H9 (cell line): Measurements from ENCODE around the gene KIAA0825. TPM values are rescaled to one million over a fixed set of nuclear protein-coding genes. Genes with fewer than 3 reads are reported as not detected.

Source experiments
- DNase-seq: peaks from one replicate; pipeline ENCODE4 v3.0.0-alpha.2; 2017
- H2AFZ ChIP-seq: one replicate; pipeline ENCODE4 v1.6.1; 2013; ENCODE audit warnings: mild to moderate bottlenecking, low read length, control low read depth, moderate library complexity
- H2AK5ac ChIP-seq: 2 replicates; pipeline ENCODE4 v1.6.1; 2013; ENCODE audit warnings: low read length, control low read depth, mixed read lengths; ENCODE audit not compliant: insufficient read length
- H2BK120ac ChIP-seq: one replicate; pipeline ENCODE4 v1.6.1; 2013; ENCODE audit warnings: low read depth, mild to moderate bottlenecking, low read length, control low read depth, inconsistent platforms; ENCODE audit not compliant: poor library complexity, severe bottlenecking
- H2BK12ac ChIP-seq: 2 replicates; pipeline ENCODE4 v1.6.1; 2013; ENCODE audit warnings: low read length, control low read depth, mixed read lengths, low read depth; ENCODE audit not compliant: insufficient read length
- H2BK15ac ChIP-seq: 2 replicates; pipeline ENCODE4 v1.6.1; 2013; ENCODE audit warnings: low read depth, low read length, control low read depth
- H2BK20ac ChIP-seq: one replicate; pipeline ENCODE4 v1.6.1; 2013; ENCODE audit warnings: low read depth, mild to moderate bottlenecking, low read length, control low read depth, inconsistent platforms; ENCODE audit not compliant: poor library complexity, severe bottlenecking
- H2BK5ac ChIP-seq: 2 replicates; pipeline ENCODE4 v1.6.1; 2013; ENCODE audit warnings: low read length, control low read depth, mixed read lengths; ENCODE audit not compliant: insufficient read length
- H3K14ac ChIP-seq: 2 replicates; pipeline ENCODE4 v1.6.1; 2013; ENCODE audit warnings: low read length, control low read depth; ENCODE audit not compliant: insufficient read depth
- H3K18ac ChIP-seq: 2 replicates; pipeline ENCODE4 v1.6.1; 2013; ENCODE audit warnings: low read depth, mild to moderate bottlenecking, mixed read lengths, low read length, control low read depth; ENCODE audit not compliant: insufficient read length
- H3K23ac ChIP-seq: 2 replicates; pipeline ENCODE4 v1.6.1; 2013; ENCODE audit warnings: low read length, control low read depth, mixed read lengths, low read depth; ENCODE audit not compliant: insufficient read length
- H3K23me2 ChIP-seq: 2 replicates; pipeline ENCODE4 v1.6.1; 2013; ENCODE audit warnings: low read depth, mild to moderate bottlenecking, mixed read lengths, low read length, control low read depth; ENCODE audit not compliant: insufficient read length, poor library complexity, severe bottlenecking
- H3K27ac ChIP-seq: 2 replicates; pipeline ENCODE4 v1.5.1; 2013; ENCODE audit warnings: low read length, control low read depth, mixed read lengths, low read depth; ENCODE audit not compliant: insufficient read length
- H3K27me3 ChIP-seq: 2 replicates; pipeline ENCODE4 v1.6.1; 2013; ENCODE audit warnings: low read length, control low read depth, inconsistent platforms; ENCODE audit not compliant: insufficient read depth
- H3K4ac ChIP-seq: 2 replicates; pipeline ENCODE4 v1.6.1; 2013; ENCODE audit warnings: low read depth, mild to moderate bottlenecking, control low read depth, inconsistent platforms, low read length, moderate library complexity
- H3K4me1 ChIP-seq: 2 replicates; pipeline ENCODE4 v1.6.1; 2013; ENCODE audit warnings: low read length, control low read depth, inconsistent platforms; ENCODE audit not compliant: insufficient read depth
- H3K4me2 ChIP-seq: 2 replicates; pipeline ENCODE4 v1.6.1; 2013; ENCODE audit warnings: low read length, control low read depth, mixed read lengths; ENCODE audit not compliant: insufficient read length, insufficient read depth
- H3K56ac ChIP-seq: 2 replicates; pipeline ENCODE4 v1.6.1; 2013; ENCODE audit warnings: low read depth, mild to moderate bottlenecking, mixed read lengths, low read length, control low read depth; ENCODE audit not compliant: insufficient read length
- H3K79me1 ChIP-seq: 2 replicates; pipeline ENCODE4 v1.6.1; 2013; ENCODE audit warnings: low read depth, mild to moderate bottlenecking, moderate library complexity, low read length, control low read depth, inconsistent platforms; ENCODE audit not compliant: insufficient read depth, poor library complexity, severe bottlenecking
- H3K79me2 ChIP-seq: 2 replicates; pipeline ENCODE4 v1.6.1; 2013; ENCODE audit warnings: low read length, control low read depth, inconsistent platforms; ENCODE audit not compliant: insufficient read depth
- H3K9ac ChIP-seq: 2 replicates; pipeline ENCODE4 v1.6.1; 2013; ENCODE audit warnings: low read length, control low read depth, mixed read lengths; ENCODE audit not compliant: insufficient read length; ENCODE audit errors: extremely low read depth
- H3K9me3 ChIP-seq: one replicate; pipeline ENCODE4 v1.6.1; 2013; ENCODE audit warnings: low read depth, low read length, inconsistent platforms; ENCODE audit not compliant: control insufficient read depth
- H3T11ph ChIP-seq: one replicate; pipeline ENCODE4 v1.6.1; 2013; ENCODE audit warnings: mild to moderate bottlenecking, low read length, control low read depth, inconsistent platforms
- H4K20me1 ChIP-seq: one replicate; pipeline ENCODE4 v1.6.1; 2013; ENCODE audit not compliant: control insufficient read depth, insufficient read length, insufficient read depth
- H4K5ac ChIP-seq: 2 replicates; pipeline ENCODE4 v1.6.1; 2013; ENCODE audit warnings: low read depth, mild to moderate bottlenecking, mixed read lengths, low read length, control low read depth; ENCODE audit not compliant: insufficient read length
- H4K8ac ChIP-seq: replicated peaks from 2 replicates; pipeline ENCODE4 v1.6.1; 2013; ENCODE audit warnings: low read length, control low read depth, mixed read lengths, low read depth; ENCODE audit not compliant: insufficient read length
- H4K91ac ChIP-seq: 2 replicates; pipeline ENCODE4 v1.6.1; 2013; ENCODE audit warnings: low read depth, mild to moderate bottlenecking, moderate library complexity, mixed read lengths, low read length, control low read depth; ENCODE audit not compliant: insufficient read length
- H3K27ac Mint-ChIP-seq, 3 experiments: 2 replicates in 2 of 3; 3 replicates in 1 of 3; pipeline ENCODE4 v1.8.0; 2020 to 2021; ENCODE audit warnings: mixed read lengths in 3 of 3, mild to moderate bottlenecking in 1 of 3, moderate library complexity in 1 of 3
- H3K27me3 Mint-ChIP-seq: 2 replicates; pipeline ENCODE4 v1.8.0; 2021; ENCODE audit warnings: low read depth, mild to moderate bottlenecking, moderate library complexity, mixed read lengths
- H3K36me3 Mint-ChIP-seq, 3 experiments: 2 replicates in 2 of 3; 3 replicates in 1 of 3; pipeline ENCODE4 v1.8.0; 2020 to 2021; ENCODE audit warnings: low read depth in 3 of 3, mixed read lengths in 3 of 3; ENCODE audit not compliant: insufficient read depth in 1 of 3
- H3K4me1 Mint-ChIP-seq, 2 experiments: 2 replicates each; pipeline ENCODE4 v1.8.0; 2020; ENCODE audit warnings: mixed read lengths in 2 of 2
- H3K4me3 Mint-ChIP-seq, 2 experiments: 2 replicates in 1 of 2; 3 replicates in 1 of 2; pipeline ENCODE4 v1.8.0; 2020 to 2021; ENCODE audit warnings: mild to moderate bottlenecking in 2 of 2, mixed read lengths in 2 of 2, moderate library complexity in 1 of 2
- H3K9me3 Mint-ChIP-seq, 2 experiments: 2 replicates in 1 of 2; 3 replicates in 1 of 2; pipeline ENCODE4 v1.8.0; 2020; ENCODE audit warnings: mild to moderate bottlenecking in 2 of 2, mixed read lengths in 2 of 2, moderate library complexity in 1 of 2
- WGBS: extraction: QIAGEN DNeasy Blood & Tissue Kit; methylation state at CpG from one replicate; pipeline ENCODE4 v1.1.7; 2013; ENCODE audit warnings: missing lambda C conversion rate, low lambda C conversion rate, mixed read lengths; ENCODE audit not compliant: insufficient read length; ENCODE audit errors: extremely low coverage; 5-methylcytosine and 5-hydroxymethylcytosine counted together
- total RNA-seq: library from RNA; stranded (reverse); gene quantifications from 2 replicates; pipeline ENCODE4 v1.2.1, GENCODE V29; 2021
- TF ChIP-seq, protein P1 (sequence below): fragments of 200-600 bp; sonication (generic); conservative IDR thresholded peaks from 3 replicates; pipeline ENCODE4 v1.8.0; 2021; ENCODE audit warnings: antibody characterized with exemption, mild to moderate bottlenecking

The KIAA0825 gene
- total RNA-seq, 1 experiment from 2014 or later = 1.8 TPM

DNA sequence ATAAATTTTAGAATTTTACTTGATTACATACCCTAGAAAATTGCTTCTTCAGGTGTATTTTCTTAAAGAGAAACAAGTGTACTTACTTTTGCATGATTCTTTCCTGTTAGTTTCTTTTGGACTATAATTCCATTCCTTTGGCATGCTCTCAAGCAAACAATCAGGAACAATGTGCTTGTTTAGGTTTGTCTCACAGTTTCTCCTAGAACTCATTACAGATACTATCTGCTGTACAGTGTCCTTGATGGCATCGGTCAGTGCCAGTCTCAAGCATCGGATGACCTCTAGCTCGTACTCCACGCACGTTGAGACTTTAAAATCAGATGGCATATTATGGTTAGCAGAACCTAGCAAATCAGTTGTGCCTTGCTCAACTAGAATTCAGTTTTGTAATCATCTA is 214.9 kb downstream of the KIAA0825 start:
- Mint-ChIP-seq H3K9me3 (peaks cover 0 to 1% of the 10 kb centered on the region in 2 experiments; a peak in 1 of 5 replicates), H3K4me1 (peaks cover 8 to 18% of the 10 kb centered on the region in 2 experiments), H3K4me3 (no peak overlapping the region), H3K27ac (peak overlapping the region in 1 of 3 experiments; percentile 76; a peak in 2 of 7 replicates), H3K36me3 (no peaks in the 10 kb centered on the region), H3K27me3 (no peaks in the 10 kb centered on the region)
- H4K91ac ChIP-seq = no peak overlapping the region
- no peaks in the 10 kb centered on the region for H4K20me1 ChIP-seq
- H3T11ph ChIP-seq = no peak overlapping the region
- no peak overlapping the region for H3K9ac ChIP-seq
- H2AK5ac ChIP-seq = no peak overlapping the region
- H3K79me1 ChIP-seq = no peaks in the 10 kb centered on the region
- no peak overlapping the region for H3K4ac ChIP-seq
- no peak overlapping the region for H2BK15ac ChIP-seq
- no peak overlapping the region for H3K4me2 ChIP-seq
- no peak overlapping the region for H4K5ac ChIP-seq
- H3K79me2 ChIP-seq = no peaks in the 10 kb centered on the region
- no peak overlapping the region for H2AFZ ChIP-seq
- no peak overlapping the region for H4K8ac ChIP-seq
- no peak overlapping the region for H2BK20ac ChIP-seq
- no CpG with 5 or more reads among the region's 5 CpGs for WGBS
- no peak overlapping the region for H3K23ac ChIP-seq
- no peak for DNase-seq
- H3K18ac ChIP-seq = no peak overlapping the region
- H2BK120ac ChIP-seq = no peak overlapping the region
- TF ChIP-seq, protein P1, sequence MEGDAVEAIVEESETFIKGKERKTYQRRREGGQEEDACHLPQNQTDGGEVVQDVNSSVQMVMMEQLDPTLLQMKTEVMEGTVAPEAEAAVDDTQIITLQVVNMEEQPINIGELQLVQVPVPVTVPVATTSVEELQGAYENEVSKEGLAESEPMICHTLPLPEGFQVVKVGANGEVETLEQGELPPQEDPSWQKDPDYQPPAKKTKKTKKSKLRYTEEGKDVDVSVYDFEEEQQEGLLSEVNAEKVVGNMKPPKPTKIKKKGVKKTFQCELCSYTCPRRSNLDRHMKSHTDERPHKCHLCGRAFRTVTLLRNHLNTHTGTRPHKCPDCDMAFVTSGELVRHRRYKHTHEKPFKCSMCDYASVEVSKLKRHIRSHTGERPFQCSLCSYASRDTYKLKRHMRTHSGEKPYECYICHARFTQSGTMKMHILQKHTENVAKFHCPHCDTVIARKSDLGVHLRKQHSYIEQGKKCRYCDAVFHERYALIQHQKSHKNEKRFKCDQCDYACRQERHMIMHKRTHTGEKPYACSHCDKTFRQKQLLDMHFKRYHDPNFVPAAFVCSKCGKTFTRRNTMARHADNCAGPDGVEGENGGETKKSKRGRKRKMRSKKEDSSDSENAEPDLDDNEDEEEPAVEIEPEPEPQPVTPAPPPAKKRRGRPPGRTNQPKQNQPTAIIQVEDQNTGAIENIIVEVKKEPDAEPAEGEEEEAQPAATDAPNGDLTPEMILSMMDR = no peak
- no peaks in the 10 kb centered on the region; the same call in 1 of the 2 replicates for H3K4me1 ChIP-seq
- no peak overlapping the region for H3K14ac ChIP-seq
- no peaks in the 10 kb centered on the region for H3K9me3 ChIP-seq
- no peak overlapping the region for H3K27ac ChIP-seq
- H3K56ac ChIP-seq = no peak overlapping the region
- H3K27me3 ChIP-seq = no peaks in the 10 kb centered on the region
- H2BK12ac ChIP-seq = peak overlapping the region; percentile 50
- H3K23me2 ChIP-seq = no peaks in the 10 kb centered on the region
- H2BK5ac ChIP-seq = peak overlapping the region; percentile 93
